ENCODE measurements around the gene ATP2B1. TPM values are rescaled to one million over a fixed set of nuclear protein-coding genes. Genes with fewer than 3 reads are reported as not detected.

Gene ATP2B1
- total RNA-seq, 2 donors from 2014 or later: 16.4 to 80.3 TPM

DNA sequence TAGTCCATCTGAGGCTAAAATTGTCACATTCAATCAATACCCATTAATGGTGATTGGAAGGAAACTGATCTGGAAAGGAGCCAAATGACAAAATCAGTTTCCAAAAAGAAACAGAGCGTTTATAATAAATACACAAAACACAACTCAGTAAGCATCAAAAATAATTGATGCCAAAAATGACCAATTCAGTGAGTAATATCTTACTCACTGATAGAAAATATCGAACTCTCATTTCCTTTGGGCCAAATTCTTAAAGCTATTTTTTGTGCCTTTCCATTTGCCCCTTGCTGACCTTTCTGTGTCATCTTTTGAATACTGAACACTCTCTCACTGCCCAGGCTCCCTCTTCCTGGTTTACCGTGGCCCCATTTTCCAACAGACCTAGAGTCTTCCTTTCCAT is 22.5 kb upstream of the ATP2B1 start:
- WGBS: 85% methylated on average over 3 of the region's 3 CpGs
- intact Hi-C loops (cut with DNase I): no loop called here
- Histone ChIP-seq H3K4me1 (replicated peaks) (no peaks in the 10 kb centered on the region), H3K4me3 (no peak overlapping the region), H3K9me3 (no peaks in the 10 kb centered on the region), H3K36me3 (no peaks in the 10 kb centered on the region), H3K27ac (no peak overlapping the region), H3K27me3 (replicated peaks; ENCODE audit: insufficient read depth) (no peaks in the 10 kb centered on the region)
- no peak for DNase-seq (ENCODE audit: low spot score)
- no peak for TF ChIP-seq POLR2A (IDR thresholded peaks at IDR 0.05)
- TF ChIP-seq, protein P1, sequence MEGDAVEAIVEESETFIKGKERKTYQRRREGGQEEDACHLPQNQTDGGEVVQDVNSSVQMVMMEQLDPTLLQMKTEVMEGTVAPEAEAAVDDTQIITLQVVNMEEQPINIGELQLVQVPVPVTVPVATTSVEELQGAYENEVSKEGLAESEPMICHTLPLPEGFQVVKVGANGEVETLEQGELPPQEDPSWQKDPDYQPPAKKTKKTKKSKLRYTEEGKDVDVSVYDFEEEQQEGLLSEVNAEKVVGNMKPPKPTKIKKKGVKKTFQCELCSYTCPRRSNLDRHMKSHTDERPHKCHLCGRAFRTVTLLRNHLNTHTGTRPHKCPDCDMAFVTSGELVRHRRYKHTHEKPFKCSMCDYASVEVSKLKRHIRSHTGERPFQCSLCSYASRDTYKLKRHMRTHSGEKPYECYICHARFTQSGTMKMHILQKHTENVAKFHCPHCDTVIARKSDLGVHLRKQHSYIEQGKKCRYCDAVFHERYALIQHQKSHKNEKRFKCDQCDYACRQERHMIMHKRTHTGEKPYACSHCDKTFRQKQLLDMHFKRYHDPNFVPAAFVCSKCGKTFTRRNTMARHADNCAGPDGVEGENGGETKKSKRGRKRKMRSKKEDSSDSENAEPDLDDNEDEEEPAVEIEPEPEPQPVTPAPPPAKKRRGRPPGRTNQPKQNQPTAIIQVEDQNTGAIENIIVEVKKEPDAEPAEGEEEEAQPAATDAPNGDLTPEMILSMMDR (IDR thresholded peaks at IDR 0.05): no peak
- no peak for TF ChIP-seq POLR2AphosphoS5 (IDR thresholded peaks at IDR 0.05)

DNA sequence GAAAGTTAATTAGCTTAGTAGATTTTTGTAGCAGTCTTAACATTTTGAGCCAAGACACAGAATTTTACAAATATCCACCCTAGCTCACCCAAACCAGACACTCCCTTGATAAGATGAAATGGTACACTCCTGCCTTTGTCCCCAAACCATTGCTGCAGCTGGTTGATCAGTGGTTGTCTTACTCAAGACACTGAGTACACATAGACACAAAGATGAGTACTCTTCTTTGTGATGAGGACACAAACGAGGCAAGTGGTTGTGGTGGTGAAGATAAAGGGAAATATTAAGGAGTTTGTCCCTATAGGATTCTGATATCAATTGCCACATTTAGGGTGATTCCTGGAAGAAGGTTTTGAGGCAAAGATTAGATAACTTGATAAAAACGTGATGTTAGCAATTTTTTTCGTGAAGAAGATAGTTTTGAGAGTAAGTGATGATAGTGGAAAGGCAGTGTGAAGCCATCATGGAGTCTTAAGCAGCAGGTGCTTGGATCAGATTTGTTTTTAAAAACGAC is 21.4 kb upstream of the ATP2B1 start:
- 84% methylated on average over 4 of the region's 4 CpGs for WGBS
- Histone ChIP-seq H3K27me3 (replicated peaks; ENCODE audit: insufficient read depth) (no peaks in the 10 kb centered on the region), H3K36me3 (no peaks in the 10 kb centered on the region), H3K9me3 (no peaks in the 10 kb centered on the region), H3K4me1 (replicated peaks) (no peaks in the 10 kb centered on the region), H3K27ac (no peak overlapping the region), H3K4me3 (no peak overlapping the region)
- intact Hi-C loops (cut with DNase I): no loop called here
- DNase-seq (ENCODE audit: low spot score): no peak
- TF ChIP-seq POLR2AphosphoS5 (IDR thresholded peaks at IDR 0.05) (no peak), POLR2A (IDR thresholded peaks at IDR 0.05) (no peak)
- TF ChIP-seq, protein P1 (IDR thresholded peaks at IDR 0.05): no peak

DNA sequence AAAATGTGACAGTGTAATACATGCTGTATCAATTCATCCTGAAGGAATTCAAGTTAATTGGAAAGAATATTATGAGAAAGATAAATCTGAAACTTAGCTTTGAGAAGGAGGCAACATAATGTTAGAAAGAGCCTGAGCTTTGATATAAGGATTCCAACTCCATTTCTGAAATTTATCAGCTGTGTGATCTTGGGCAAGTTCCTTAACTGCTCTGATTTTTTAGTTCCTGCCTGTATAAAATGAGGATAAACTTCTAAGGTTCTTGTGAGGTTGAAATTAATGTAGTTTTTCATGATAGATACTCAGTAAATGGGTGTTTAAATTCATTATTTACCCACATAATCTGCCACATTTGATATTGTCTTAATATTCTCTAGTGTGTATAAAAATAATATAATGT is 14.6 kb upstream of the ATP2B1 start:
- intact Hi-C loops (cut with DNase I): no loop called here
- no peaks in the 10 kb centered on the region for H3K9me3 ChIP-seq
- no peak overlapping the region for H3K27ac ChIP-seq
- H3K4me1 ChIP-seq (replicated peaks): no peaks in the 10 kb centered on the region
- TF ChIP-seq, protein P1 (IDR thresholded peaks at IDR 0.05): no peak
- TF ChIP-seq POLR2AphosphoS5 (IDR thresholded peaks at IDR 0.05): no peak
- TF ChIP-seq POLR2A (IDR thresholded peaks at IDR 0.05): no peak
- no peak overlapping the region for H3K4me3 ChIP-seq
- DNase-seq (ENCODE audit: low spot score): no peak
- H3K36me3 ChIP-seq: no peaks in the 10 kb centered on the region
- no peaks in the 10 kb centered on the region for H3K27me3 ChIP-seq (replicated peaks; ENCODE audit: insufficient read depth)

DNA sequence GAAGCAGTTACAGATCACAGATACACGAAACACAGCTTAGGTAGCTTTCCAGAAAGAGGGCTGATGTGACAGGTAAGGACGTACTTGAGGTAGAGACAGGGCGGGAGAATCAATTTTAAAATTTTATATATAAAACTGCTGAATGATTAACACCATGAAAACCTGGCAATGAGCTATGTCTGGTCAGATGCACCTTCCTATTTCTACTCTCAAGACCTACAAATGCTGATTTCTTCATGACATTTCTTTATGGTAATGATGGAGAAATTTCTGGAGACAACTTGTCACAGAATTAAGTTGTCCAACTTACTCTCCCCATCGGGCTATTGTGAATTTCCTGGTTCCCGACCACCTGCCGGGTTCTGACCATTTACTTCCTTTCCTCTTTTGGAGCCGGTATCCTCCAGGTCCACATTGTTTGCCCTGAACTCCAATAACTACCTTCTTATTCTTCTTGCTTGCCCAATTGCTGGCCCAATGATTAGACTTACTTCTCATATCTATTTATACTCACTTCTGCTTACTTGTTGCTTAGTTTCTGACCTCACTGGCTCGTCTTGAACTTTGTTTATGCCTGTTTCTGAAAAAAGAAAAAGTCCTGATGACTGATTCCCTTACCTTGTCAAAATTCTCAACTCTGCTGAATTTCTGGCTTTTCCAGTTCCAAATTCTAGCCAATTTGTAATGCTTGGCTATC is 12.8 kb upstream of the ATP2B1 start:
- Histone ChIP-seq H3K4me1 (replicated peaks) (no peaks in the 10 kb centered on the region), H3K27ac (no peak overlapping the region), H3K36me3 (no peaks in the 10 kb centered on the region), H3K4me3 (no peak overlapping the region), H3K9me3 (no peaks in the 10 kb centered on the region), H3K27me3 (replicated peaks; ENCODE audit: insufficient read depth) (no peaks in the 10 kb centered on the region)
- no peak for DNase-seq (ENCODE audit: low spot score)
- intact Hi-C loops (cut with DNase I): no loop called here
- TF ChIP-seq, protein P1 (IDR thresholded peaks at IDR 0.05): no peak
- TF ChIP-seq POLR2AphosphoS5 (IDR thresholded peaks at IDR 0.05): no peak
- TF ChIP-seq POLR2A (IDR thresholded peaks at IDR 0.05): no peak
- WGBS: 87% methylated on average over 8 of the region's 8 CpGs
